ENCODE data around the gene MARCHF6. TPM values are rescaled to one million over a fixed set of nuclear protein-coding genes. Genes with fewer than 3 reads are reported as not detected.

The MARCHF6 gene
- total and polyA plus RNA-seq, 2 of the 8 experiments (the other 6 are each of a cell fraction or from before 2014, with no cell fraction given) = 93.1 to 118 TPM

- H3K79me2 ChIP-seq (ENCODE audit: control insufficient read depth in 1 of 2, insufficient read depth in 2 of 2, low read length in 2 of 2) = no peaks in the 10 kb centered on the region
- TF ChIP-seq HDAC2 (IDR thresholded peaks at IDR 0.05; ENCODE audit: borderline replicate concordance in 1 of 2, low read depth in 2 of 2, low read length in 2 of 2) (no peak), NRF1 (IDR thresholded peaks at IDR 0.05; ENCODE audit: low read depth, low read length) (no peak), TAF7 (optimal IDR thresholded peaks at IDR 0.05; ENCODE audit: borderline replicate concordance, low read depth, low read length) (no peak), SAP30 (IDR thresholded peaks at IDR 0.05; ENCODE audit: insufficient read depth, insufficient replicate concordance, low read length) (no peak), CHD2 (IDR thresholded peaks at IDR 0.05; ENCODE audit: low read length) (no peak), SIRT6 (IDR thresholded peaks at IDR 0.05; ENCODE audit: low read length) (no peak), ZNF274 (IDR thresholded peaks at IDR 0.05; ENCODE audit: borderline replicate concordance, extremely low read depth, low read length) (no peak), CTCF (IDR thresholded peaks at IDR 0.05; ENCODE audit: control extremely low read depth in 1 of 3, insufficient read depth in 1 of 3, low read depth in 1 of 3, low read length in 3 of 3) (no peak), JUN (IDR thresholded peaks at IDR 0.05; ENCODE audit: low read depth, low read length) (no peak), POLR2A (IDR thresholded peaks at IDR 0.05; ENCODE audit: control extremely low read depth in 1 of 2, low read depth in 2 of 2, low read length in 2 of 2) (no peak)
Observed at GRCh38 chr5:10330511-10331230, 22.8 kb upstream of the MARCHF6 start.

More at GRCh38 chr5:10330511-10331230, 22.8 kb upstream of the MARCHF6 start:
- Histone ChIP-seq H2AK5ac (ENCODE audit: low read depth, low read length) (no peak overlapping the region), H3K4me1 (replicated peaks in 1 of 4; ENCODE audit: control insufficient read depth in 3 of 4, insufficient read depth in 4 of 4, low read length in 3 of 4) (peaks cover 0 to 1% (median 0%) of the 10 kb centered on the region in 4 experiments; a peak in 2 of 7 replicates), H3K23me2 (ENCODE audit: low read depth, low read length) (peaks cover 5% of the 10 kb centered on the region; the same call in 1 of the 2 replicates), H3K9ac (replicated peaks in 1 of 4; ENCODE audit: extremely low read depth in 1 of 4, low read depth in 3 of 4, low read length in 3 of 4) (no peak overlapping the region), H2BK12ac (ENCODE audit: low read depth, low read length) (no peak overlapping the region), H2BK20ac (ENCODE audit: low read length) (no peak overlapping the region), H3K56ac (replicated peaks; ENCODE audit: insufficient read length, low read depth, low read length) (no peak overlapping the region), H3K27me3 (replicated peaks in 1 of 4; ENCODE audit: control insufficient read depth in 3 of 4, extremely low read depth in 1 of 4, insufficient read depth in 3 of 4, low read length in 3 of 4) (peaks cover 16 to 46% (median 41%) of the 10 kb centered on the region in 4 experiments), H2BK120ac (replicated peaks; ENCODE audit: low read depth, low read length) (no peak overlapping the region), H3K14ac (ENCODE audit: insufficient read length) (no peak overlapping the region), H4K91ac (replicated peaks; ENCODE audit: insufficient read length, low read length) (no peak overlapping the region), H4K8ac (ENCODE audit: extremely low read depth, insufficient read depth, low read length) (no peak overlapping the region), H3K18ac (ENCODE audit: extremely low read depth, low read length) (no peak overlapping the region), H3K4me3 (ENCODE audit: extremely low read depth in 1 of 4, insufficient read depth in 2 of 4, low read depth in 3 of 4, low read length in 4 of 4) (no peak overlapping the region), H2BK5ac (ENCODE audit: low read depth, low read length) (no peak overlapping the region), H2BK15ac (ENCODE audit: low read length) (no peak overlapping the region), H4K5ac (ENCODE audit: insufficient read length, low read depth, low read length) (no peak overlapping the region), H3K27ac (ENCODE audit: low read depth, low read length) (no peak overlapping the region), H3K36me3 (ENCODE audit: control insufficient read depth in 2 of 4, insufficient read depth in 4 of 4, low read length in 3 of 4) (no peaks in the 10 kb centered on the region), H2AFZ (ENCODE audit: low read length) (no peak overlapping the region), H3K79me1 (ENCODE audit: low read depth, low read length) (no peaks in the 10 kb centered on the region), H3K9me3 (ENCODE audit: insufficient read depth in 2 of 2, low read depth in 1 of 2, low read length in 1 of 2) (no peaks in the 10 kb centered on the region), H3K23ac (ENCODE audit: insufficient read length) (no peak overlapping the region), H4K20me1 (replicated peaks in 1 of 2; ENCODE audit: control insufficient read depth in 1 of 2, insufficient read depth in 2 of 2, low read length in 2 of 2) (no peaks in the 10 kb centered on the region), H3K4me2 (ENCODE audit: insufficient read depth in 1 of 2, low read depth in 2 of 2, low read length in 2 of 2) (no peak overlapping the region), H3K4ac (replicated peaks; ENCODE audit: insufficient read length, low read depth, low read length) (no peak overlapping the region)
- no peak for DNase-seq (ENCODE audit: low read depth in 1 of 2, low spot score in 2 of 2)
- no peak for FAIRE-seq
- 86% methylated on average over 10 of the region's 10 CpGs; no CpG with 5 or more reads in 1 of the 2 experiments for WGBS, 2 experiments (ENCODE audit: extremely low coverage in 1 of 2, insufficient coverage in 1 of 2, insufficient read length in 1 of 2, insufficient replicate concordance in 2 of 2, low coverage in 1 of 2, low lambda C conversion rate in 2 of 2, missing lambda C conversion rate in 1 of 2)
- ChIA-PET POLR2A (ENCODE audit: partially characterized antibody) (interaction anchor here (1.2 kb wide), 2 partner anchors 15 to 22 kb away, joined by 3 to 4 read pairs; no protein-coding TSS in a partner anchor), CTCF (ENCODE audit: partially characterized antibody) (interaction anchor here (0.5 to 4.4 kb wide), 14 partner anchors 11 to 314 kb away, joined by 3 to 19 read pairs (median 4); no protein-coding TSS in a partner anchor)

Measured in H1 (cell line).